GM18909 (cell line): ENCODE measurements around the gene OR5B21.
A peak's percentile ranks its signal among the peaks of the same experiment; 100 is the strongest.

Experiments
- ATAC-seq: cut with Tn5 transposase; IDR thresholded peaks from one replicate; pipeline ENCODE4 v1.9.1; 2021; ENCODE audit warnings: mild to moderate bottlenecking; ENCODE audit not compliant: unreplicated experiment, poor library complexity

OR5B21 gene

GRCh38 chr11:58495906-58496305, 12.0 kb downstream of the OR5B21 start:
- ATAC-seq: peak; percentile 54

GRCh38 chr11:58494101-58494500, 13.8 kb downstream of the OR5B21 start:
- ATAC-seq: no peak

- ATAC-seq: no peak
Observed at GRCh38 chr11:58493676-58494075, 14.2 kb downstream of the OR5B21 start.

GRCh38 chr11:58490827-58491226, 17.1 kb downstream of the OR5B21 start:
- no peak for ATAC-seq

GRCh38 chr11:58487170-58487569, 20.7 kb downstream of the OR5B21 start:
- no peak for ATAC-seq

GRCh38 chr11:58485961-58486360, 21.9 kb downstream of the OR5B21 start:
- ATAC-seq: no peak

- no peak for ATAC-seq
Observed at GRCh38 chr11:58471892-58472291, 36.0 kb downstream of the OR5B21 start.

GRCh38 chr11:58466293-58466692, 41.6 kb downstream of the OR5B21 start:
- no peak for ATAC-seq

- ATAC-seq: no peak
Observed at GRCh38 chr11:58465690-58466089, 42.2 kb downstream of the OR5B21 start.
